ENCODE data around the gene WNT7B.

The WNT7B gene

GRCh38 chr22:45891471-45891995 is 85.4 kb downstream of the WNT7B start:
- DNase-seq (ENCODE audit: low read depth) = no peak
- no peak overlapping the region for H3K4me3 ChIP-seq (ENCODE audit: control insufficient read depth, low read depth, low read length)
- TF ChIP-seq CTCF (conservative IDR thresholded peaks at IDR 0.05; ENCODE audit: control insufficient read depth, insufficient read depth, low read depth, low read length) = no peak

GRCh38 chr22:45891021-45891421 is 85.9 kb downstream of the WNT7B start:
- DNase-seq (ENCODE audit: low read depth) = no peak
- no peak for TF ChIP-seq CTCF (conservative IDR thresholded peaks at IDR 0.05; ENCODE audit: control insufficient read depth, insufficient read depth, low read depth, low read length)

GRCh38 chr22:45890351-45890635 is 86.7 kb downstream of the WNT7B start:
- DNase-seq (ENCODE audit: low read depth) = no peak
- TF ChIP-seq CTCF (conservative IDR thresholded peaks at IDR 0.05; ENCODE audit: control insufficient read depth, insufficient read depth, low read depth, low read length) = no peak
- no peak overlapping the region for H3K4me3 ChIP-seq (ENCODE audit: control insufficient read depth, low read depth, low read length)

More at GRCh38 chr22:45891021-45891421, 85.9 kb downstream of the WNT7B start:
- no peak overlapping the region for H3K4me3 ChIP-seq (ENCODE audit: control insufficient read depth, low read depth, low read length)

GRCh38 chr22:45889539-45890350 is 87.2 kb downstream of the WNT7B start:
- DNase-seq (ENCODE audit: low read depth) = no peak
- TF ChIP-seq CTCF (conservative IDR thresholded peaks at IDR 0.05; ENCODE audit: control insufficient read depth, insufficient read depth, low read depth, low read length) = no peak
- H3K4me3 ChIP-seq (ENCODE audit: control insufficient read depth, low read depth, low read length) = no peak overlapping the region

- no peak for DNase-seq (ENCODE audit: low read depth)
- no peak for TF ChIP-seq CTCF (conservative IDR thresholded peaks at IDR 0.05; ENCODE audit: control insufficient read depth, insufficient read depth, low read depth, low read length)
- H3K4me3 ChIP-seq (ENCODE audit: control insufficient read depth, low read depth, low read length) = no peak overlapping the region
Measured at GRCh38 chr22:45889093-45889538, 87.8 kb downstream of the WNT7B start.

GRCh38 chr22:45888221-45889092 is 88.5 kb downstream of the WNT7B start:
- DNase-seq (ENCODE audit: low read depth) = no peak
- H3K4me3 ChIP-seq (ENCODE audit: control insufficient read depth, low read depth, low read length) = no peak overlapping the region
- no peak for TF ChIP-seq CTCF (conservative IDR thresholded peaks at IDR 0.05; ENCODE audit: control insufficient read depth, insufficient read depth, low read depth, low read length)
